ENCODE results near the gene SLC38A11. TPM values are rescaled to one million over a fixed set of nuclear protein-coding genes. Genes with fewer than 3 reads are reported as not detected.
"Not testable (repeated sequence)": the region's sequence is repeated elsewhere in the genome, so short reads cannot be mapped to it uniquely, and the experiment has no call there.

Gene SLC38A11
- total RNA-seq, 1 experiment from 2014 or later = not detected

DNA sequence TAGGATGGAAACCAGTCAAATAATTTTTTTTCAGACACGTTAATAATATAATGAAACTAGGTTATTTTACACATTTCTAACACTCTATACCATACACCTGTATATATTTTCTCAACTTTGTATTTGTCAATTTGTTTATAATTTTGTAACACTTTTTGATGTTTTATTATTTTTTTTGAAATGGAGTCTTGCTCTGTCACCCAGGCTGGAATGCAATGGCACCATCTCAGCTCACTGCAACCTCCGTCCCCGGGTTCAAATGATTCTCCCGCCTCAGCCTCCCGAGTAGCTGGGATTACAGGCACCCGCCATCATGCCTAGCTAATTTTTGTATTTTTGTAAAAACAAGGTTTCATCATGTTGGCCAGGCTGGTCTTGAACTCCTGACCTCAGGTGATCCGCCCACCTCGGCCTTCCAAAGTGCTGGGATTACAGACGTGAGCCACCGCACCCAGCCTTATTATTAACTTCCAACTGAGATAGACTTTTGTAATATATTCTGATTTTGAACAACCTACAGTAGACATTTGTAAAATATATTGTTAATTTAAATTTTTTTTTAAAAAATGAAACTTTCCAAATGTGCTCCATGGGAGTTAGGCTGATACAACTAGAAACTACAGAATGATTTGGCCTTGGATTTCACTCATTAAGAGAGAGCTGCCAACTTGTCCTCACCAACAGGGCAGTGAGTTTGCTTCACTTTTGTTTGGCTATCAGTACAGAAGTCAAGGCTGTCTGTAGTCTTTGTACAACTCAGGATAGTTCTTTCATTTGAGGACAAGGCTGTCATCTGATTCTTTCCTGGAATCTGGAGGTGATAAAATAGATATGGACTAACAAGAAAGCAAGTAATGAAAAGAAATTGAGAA, 79.8 kb downstream of the SLC38A11 start:
- no peak for DNase-seq

DNA sequence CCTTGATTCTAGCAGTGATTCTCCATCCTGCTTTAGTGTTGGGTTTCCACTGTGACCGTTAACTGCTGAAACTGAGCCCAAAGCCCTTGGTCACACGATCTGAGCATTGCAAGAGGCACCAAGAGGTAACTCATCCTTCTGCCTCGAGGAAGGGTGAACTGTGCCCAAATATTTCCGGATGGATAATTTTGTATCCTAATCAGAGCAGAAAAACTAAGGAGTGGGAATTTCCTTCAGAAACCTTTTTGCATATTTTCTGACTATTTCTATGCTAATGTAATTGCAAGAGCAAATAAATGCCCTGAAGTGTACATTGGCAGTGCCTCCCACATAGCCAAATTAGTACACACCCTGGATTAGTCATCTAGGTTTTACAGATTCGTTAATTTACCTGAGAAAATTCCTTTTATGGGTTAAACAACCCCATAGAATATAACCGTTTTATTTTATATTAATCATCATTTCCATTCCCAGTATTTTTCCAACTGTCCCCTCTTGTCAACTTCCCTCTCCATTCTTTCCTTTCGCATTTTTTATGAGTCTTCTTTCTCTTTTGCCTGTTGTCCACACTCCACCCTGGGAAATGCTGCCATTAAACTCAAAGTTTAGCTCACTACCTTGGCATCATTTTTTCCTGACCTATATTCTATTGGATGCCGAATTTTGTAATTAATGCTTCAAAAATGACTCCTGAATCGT, 82.0 kb downstream of the SLC38A11 start:
- H3K9me3 ChIP-seq = no peaks in the 10 kb centered on the region
- no peak for DNase-seq
- no peak overlapping the region for H3K4me3 ChIP-seq
- no peaks in the 10 kb centered on the region for H3K36me3 ChIP-seq
- H3K27me3 ChIP-seq = no peaks in the 10 kb centered on the region

More for the DNA sequence above, 79.8 kb downstream of the SLC38A11 start:
- no peaks in the 10 kb centered on the region for H3K36me3 ChIP-seq
- no peak overlapping the region for H3K4me3 ChIP-seq
- H3K27me3 ChIP-seq = no peaks in the 10 kb centered on the region
- H3K9me3 ChIP-seq = no peaks in the 10 kb centered on the region

- H3K4me3 ChIP-seq = no peak overlapping the region
- no peaks in the 10 kb centered on the region for H3K27me3 ChIP-seq
- no peaks in the 10 kb centered on the region for H3K9me3 ChIP-seq
- H3K36me3 ChIP-seq = no peaks in the 10 kb centered on the region
- no peak for DNase-seq
Observed at GRCh38 chr2:164871404-164871803, 83.9 kb downstream of the SLC38A11 start.

GRCh38 chr2:164869420-164869772, 85.9 kb downstream of the SLC38A11 start:
- no peak for DNase-seq
- H3K36me3 ChIP-seq = no peaks in the 10 kb centered on the region
- no peak overlapping the region for H3K4me3 ChIP-seq
- H3K9me3 ChIP-seq = no peaks in the 10 kb centered on the region
- H3K27me3 ChIP-seq = no peaks in the 10 kb centered on the region

DNA sequence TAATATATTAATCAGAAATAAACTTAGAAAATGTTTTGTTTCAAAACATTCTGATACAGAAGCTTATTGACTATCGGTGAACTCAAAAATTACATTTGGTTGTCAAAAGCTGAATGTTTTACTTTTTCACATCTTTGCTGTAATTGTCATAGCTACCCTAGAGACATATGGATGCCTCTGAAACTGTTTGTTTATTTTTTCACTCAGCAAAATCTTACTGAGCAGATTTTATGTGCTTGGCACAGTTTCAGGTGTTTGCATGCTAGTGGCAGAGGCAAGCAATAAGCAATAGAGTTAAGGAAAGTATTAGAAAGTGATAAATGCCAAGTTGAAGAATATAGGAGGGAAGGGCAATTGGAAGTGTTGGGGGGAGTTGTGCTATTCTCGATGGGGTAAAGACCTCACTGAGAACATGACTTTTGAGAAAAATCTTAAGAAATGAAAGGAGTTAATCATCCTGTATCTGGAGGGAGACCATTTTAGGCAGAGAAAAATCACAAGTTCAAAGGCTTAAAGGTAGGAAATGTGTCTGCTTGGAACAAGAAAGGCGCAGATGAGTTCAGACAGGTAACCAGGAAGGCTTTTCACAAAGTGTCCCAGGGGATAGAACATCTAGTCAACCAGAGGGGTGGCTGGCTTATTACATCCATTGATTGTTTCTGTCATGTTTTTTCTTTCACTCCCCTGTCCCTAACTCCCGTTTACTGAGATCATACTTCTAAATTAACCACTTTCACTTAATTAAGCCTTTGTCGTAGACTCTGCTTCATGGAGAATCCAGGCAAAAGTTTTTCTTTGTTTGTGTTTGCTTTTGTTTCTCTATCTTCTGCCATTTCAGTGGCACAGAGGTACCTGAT, 86.5 kb downstream of the SLC38A11 start:
- peak; percentile 54 for DNase-seq
- H3K9me3 ChIP-seq = no peaks in the 10 kb centered on the region
- no peak overlapping the region for H3K4me3 ChIP-seq

DNA sequence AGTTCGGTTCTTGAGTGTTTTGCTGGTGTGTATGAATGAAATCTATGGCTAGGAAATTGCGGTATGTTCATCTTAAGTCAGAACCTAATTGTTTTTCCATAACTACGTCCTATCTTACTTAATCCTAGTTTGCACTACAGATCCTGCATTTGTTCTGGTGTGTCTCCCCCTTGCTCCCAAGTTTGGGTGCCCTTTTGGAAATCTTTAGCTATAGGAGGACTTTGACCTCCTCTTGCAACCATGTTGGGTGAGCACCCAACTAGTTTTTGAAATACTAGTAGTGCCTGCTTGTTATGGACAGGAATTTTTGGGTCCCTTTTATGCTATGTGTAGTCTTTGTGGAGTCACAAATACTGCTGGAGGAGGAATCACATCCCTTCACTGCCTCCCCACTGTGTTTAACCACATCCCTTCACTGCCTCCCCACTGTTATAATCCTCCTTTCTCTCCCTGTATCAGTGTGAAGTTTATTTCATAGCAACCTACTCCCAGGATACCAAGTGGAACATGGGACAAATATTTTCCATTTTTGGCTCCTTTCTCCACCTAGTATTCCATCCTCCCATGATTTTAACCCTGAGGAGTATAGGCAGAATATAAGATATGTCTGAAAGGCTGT, 87.4 kb downstream of the SLC38A11 start:
- Histone ChIP-seq H3K4me3 (no peak overlapping the region), H3K9me3 (no peaks in the 10 kb centered on the region), H3K36me3 (no peaks in the 10 kb centered on the region), H3K27me3 (no peaks in the 10 kb centered on the region)
- DNase-seq = no peak

More for the DNA sequence above, 86.5 kb downstream of the SLC38A11 start:
- no peaks in the 10 kb centered on the region for H3K36me3 ChIP-seq
- H3K27me3 ChIP-seq = no peaks in the 10 kb centered on the region

DNA sequence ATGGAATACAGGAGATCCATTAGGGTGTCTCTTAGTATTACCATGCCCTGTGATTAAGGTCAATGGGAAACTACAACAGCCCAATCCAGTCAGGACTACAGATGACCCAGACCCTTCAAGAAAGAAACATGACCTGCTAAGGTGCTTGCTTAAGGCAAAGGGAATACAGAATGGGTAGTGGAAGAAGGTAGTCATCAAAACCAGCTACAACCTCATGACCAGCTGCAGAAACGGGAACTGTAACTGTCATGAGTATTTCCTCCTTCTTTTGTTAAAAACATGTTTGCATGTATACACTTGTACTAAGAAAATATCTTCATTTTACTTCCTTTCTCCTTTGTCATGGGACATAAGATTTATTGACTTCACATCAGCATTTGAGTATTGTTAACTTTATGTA, 88.9 kb downstream of the SLC38A11 start:
- not testable (repeated sequence) for DNase-seq, H3K9me3 ChIP-seq, H3K36me3 ChIP-seq, H3K4me3 ChIP-seq, H3K27me3 ChIP-seq

- no peaks in the 10 kb centered on the region for H3K36me3 ChIP-seq
- no peaks in the 10 kb centered on the region for H3K27me3 ChIP-seq
- no peak overlapping the region for H3K4me3 ChIP-seq
- DNase-seq = no peak
- H3K9me3 ChIP-seq = no peaks in the 10 kb centered on the region
Observed at GRCh38 chr2:164860694-164861042, 94.7 kb downstream of the SLC38A11 start.

GRCh38 chr2:164859906-164860693, 95.2 kb downstream of the SLC38A11 start:
- not testable (repeated sequence) for H3K27me3 ChIP-seq, H3K4me3 ChIP-seq, DNase-seq, H3K36me3 ChIP-seq, H3K9me3 ChIP-seq

- no peaks in the 10 kb centered on the region for H3K36me3 ChIP-seq
- DNase-seq = no peak
- H3K27me3 ChIP-seq = no peaks in the 10 kb centered on the region
- no peak overlapping the region for H3K4me3 ChIP-seq
- no peaks in the 10 kb centered on the region for H3K9me3 ChIP-seq
Observed at GRCh38 chr2:164859251-164859818, 96.0 kb downstream of the SLC38A11 start.

DNA sequence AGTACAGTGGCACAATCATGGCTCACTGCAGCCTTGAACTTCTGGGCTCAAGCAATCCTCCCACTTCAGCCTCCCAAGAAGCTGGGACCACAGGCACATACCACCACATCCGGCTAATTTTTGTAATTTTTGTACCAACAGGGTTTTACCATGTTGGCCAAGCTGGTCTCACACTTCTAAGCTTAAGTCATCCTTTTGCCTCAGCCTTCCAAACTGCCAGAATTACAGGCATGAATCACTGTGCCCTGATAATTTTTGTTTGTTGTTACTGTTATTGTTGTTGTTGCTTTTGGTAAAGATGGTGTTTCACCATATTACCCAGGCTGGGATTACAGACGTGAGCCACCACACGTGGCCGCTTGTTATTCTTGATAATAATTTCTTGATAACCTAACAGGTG, 103.2 kb downstream of the SLC38A11 start:
- DNase-seq = no peak
- Histone ChIP-seq H3K36me3 (no peaks in the 10 kb centered on the region), H3K27me3 (no peaks in the 10 kb centered on the region), H3K4me3 (no peak overlapping the region), H3K9me3 (no peaks in the 10 kb centered on the region)

DNA sequence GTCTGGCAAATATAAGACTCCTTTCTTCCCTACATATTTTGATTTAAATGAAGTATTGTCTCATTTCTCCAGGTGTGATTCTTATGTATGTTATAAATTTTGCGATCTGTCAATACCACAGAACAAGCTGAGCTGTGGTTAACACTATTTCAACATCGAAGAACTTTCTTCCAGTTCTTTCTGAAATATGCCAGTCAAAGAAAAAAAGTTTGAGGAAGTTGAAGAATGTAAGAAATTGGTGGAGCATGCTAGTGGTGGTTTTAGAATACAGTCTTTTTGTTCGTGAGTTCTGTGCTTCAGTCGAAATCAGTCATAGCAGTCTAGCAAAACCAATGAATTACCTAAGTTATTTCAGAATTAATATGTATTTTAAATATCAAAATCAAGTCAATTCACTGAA, 105.1 kb downstream of the SLC38A11 start:
- Histone ChIP-seq H3K27me3 (no peaks in the 10 kb centered on the region), H3K9me3 (no peaks in the 10 kb centered on the region), H3K4me3 (no peak overlapping the region), H3K36me3 (no peaks in the 10 kb centered on the region)
- DNase-seq = no peak

- no peak for DNase-seq
- H3K27me3 ChIP-seq = no peaks in the 10 kb centered on the region
- no peak overlapping the region for H3K4me3 ChIP-seq
- no peaks in the 10 kb centered on the region for H3K36me3 ChIP-seq
- H3K9me3 ChIP-seq = no peaks in the 10 kb centered on the region
Observed at GRCh38 chr2:164849506-164849905, 105.8 kb downstream of the SLC38A11 start.

- no peaks in the 10 kb centered on the region for H3K27me3 ChIP-seq
- no peaks in the 10 kb centered on the region for H3K36me3 ChIP-seq
- no peaks in the 10 kb centered on the region for H3K9me3 ChIP-seq
- DNase-seq = peak; percentile 38
- H3K4me3 ChIP-seq = no peak overlapping the region
Observed at GRCh38 chr2:164847981-164848741, 107.2 kb downstream of the SLC38A11 start.

GRCh38 chr2:164847291-164847690, 108.0 kb downstream of the SLC38A11 start:
- H3K36me3 ChIP-seq = no peaks in the 10 kb centered on the region
- no peak overlapping the region for H3K4me3 ChIP-seq
- DNase-seq = no peak
- no peaks in the 10 kb centered on the region for H3K27me3 ChIP-seq
- no peaks in the 10 kb centered on the region for H3K9me3 ChIP-seq
